Neural cell (in vitro differentiated cells): ENCODE data around the gene ZDHHC12. TPM values are rescaled to one million over a fixed set of nuclear protein-coding genes. Genes with fewer than 3 reads are reported as not detected.

Experiments used
- H2AFZ ChIP-seq: fragments of 200-600, 300-800 bp; sonication (generic), shearing (Covaris generic); 2 replicates; pipeline ENCODE4 v1.6.0; 2014; ENCODE audit warnings: low read depth, mild to moderate bottlenecking, antibody characterized with exemption, low read length, moderate library complexity
- H3F3A ChIP-seq: fragments of 200-600 bp; shearing (Covaris generic); 2 replicates; pipeline ENCODE4 v1.6.1; 2016; ENCODE audit warnings: mild to moderate bottlenecking, moderate library complexity, mixed read lengths, antibody characterized with exemption, low read length; ENCODE audit not compliant: insufficient read depth, poor library complexity, severe bottlenecking
- H3K27ac ChIP-seq: fragments of 200-600, 300-800 bp; sonication (generic), shearing (Covaris generic); 2 replicates; pipeline ENCODE4 v1.5.1; 2014; ENCODE audit warnings: mild to moderate bottlenecking, low read length, moderate library complexity
- H3K27me3 ChIP-seq: fragments of 300-800, 200-600 bp; sonication (generic), shearing (Covaris generic); 2 replicates; pipeline ENCODE4 v1.6.0; 2014; ENCODE audit warnings: mild to moderate bottlenecking, low read depth, low read length, moderate library complexity; ENCODE audit not compliant: insufficient read depth
- H3K36me3 ChIP-seq: fragments of 300-800, 200-600 bp; sonication (generic), shearing (Covaris generic); 2 replicates; pipeline ENCODE4 v1.5.1; 2014; ENCODE audit warnings: mild to moderate bottlenecking, antibody characterized with exemption, low read length, moderate library complexity; ENCODE audit not compliant: insufficient read depth
- H3K4me2 ChIP-seq: fragments of 300-800, 200-600 bp; sonication (generic), shearing (Covaris generic); 2 replicates; pipeline ENCODE4 v1.6.0; 2014; ENCODE audit warnings: mild to moderate bottlenecking, low read length
- H3K4me3 ChIP-seq: fragments of 300-800, 200-600 bp; sonication (generic), shearing (Covaris generic); 2 replicates; pipeline ENCODE4 v1.5.1; 2014; ENCODE audit warnings: mild to moderate bottlenecking, low read length, moderate library complexity
- H3K79me2 ChIP-seq: fragments of 200-600 bp; shearing (Covaris generic); replicated peaks from 2 replicates; pipeline ENCODE4 v1.6.0; 2014; ENCODE audit warnings: mild to moderate bottlenecking, low read length, moderate library complexity; ENCODE audit not compliant: insufficient read depth
- H3K9ac ChIP-seq: fragments of 300-800, 200-600 bp; sonication (generic), shearing (Covaris generic); 2 replicates; pipeline ENCODE4 v1.6.1; 2016; ENCODE audit warnings: mild to moderate bottlenecking, low read length, mixed read lengths
- H3K9me2 ChIP-seq: fragments of 200-600 bp; shearing (Covaris generic); 2 replicates; pipeline ENCODE4 v1.6.1; 2016; ENCODE audit warnings: mild to moderate bottlenecking, low read length, mixed read lengths; ENCODE audit not compliant: insufficient read depth
- H3K9me3 ChIP-seq: fragments of 200-600, 300-800 bp; sonication (generic), shearing (Covaris generic); 2 replicates; pipeline ENCODE4 v1.6.1; 2016; ENCODE audit warnings: mild to moderate bottlenecking, mixed run types, low read length, moderate library complexity, mixed read lengths
- H4K20me1 ChIP-seq: fragments of 200-600 bp; shearing (Covaris generic); 2 replicates; pipeline ENCODE4 v1.6.1; 2016; ENCODE audit warnings: mild to moderate bottlenecking, mixed run types; ENCODE audit not compliant: insufficient read depth
- EP300 ChIP-seq: fragments of 450-650 bp; conservative IDR thresholded peaks from 2 replicates; pipeline ENCODE4 v1.6.1; 2014; ENCODE audit warnings: antibody characterized with exemption, mild to moderate bottlenecking, moderate library complexity; ENCODE audit not compliant: poor library complexity, severe bottlenecking
- EZH2 ChIP-seq: fragments of 200-600, 300-800 bp; shearing (Covaris generic), sonication (generic); IDR thresholded peaks from 2 replicates; pipeline ENCODE4 v1.6.1; 2014; ENCODE audit warnings: antibody characterized with exemption, low read length, borderline replicate concordance, mild to moderate bottlenecking; ENCODE audit not compliant: insufficient read depth, poor library complexity, severe bottlenecking
- MXI1 ChIP-seq: fragments of 450-650 bp; conservative IDR thresholded peaks from 2 replicates; pipeline ENCODE4 v1.6.1; 2014; ENCODE audit warnings: antibody characterized with exemption, mild to moderate bottlenecking; ENCODE audit not compliant: poor library complexity, severe bottlenecking
- POLR2AphosphoS5 ChIP-seq: IDR thresholded peaks from 2 replicates; pipeline ENCODE4 v1.6.1; 2012
- RAD21 ChIP-seq: fragments of 450-650 bp; conservative IDR thresholded peaks from 2 replicates; pipeline ENCODE4 v1.6.1; 2014; ENCODE audit warnings: antibody characterized with exemption, mild to moderate bottlenecking, moderate library complexity
- REST ChIP-seq: IDR thresholded peaks from 2 replicates; pipeline ENCODE4 v1.6.1; 2012; ENCODE audit warnings: borderline replicate concordance
- SMC3 ChIP-seq: fragments of 450-650 bp; conservative IDR thresholded peaks from 2 replicates; pipeline ENCODE4 v1.6.1; 2014; ENCODE audit warnings: antibody characterized with exemption, mild to moderate bottlenecking, moderate library complexity; ENCODE audit not compliant: poor library complexity
- TAF1 ChIP-seq: IDR thresholded peaks from 2 replicates; pipeline ENCODE4 v1.6.1; 2012; ENCODE audit warnings: low read depth
- polyA plus RNA-seq: library from polyadenylated mRNA; depleted of rRNA; stranded (reverse); fragments of >200 nt; gene quantifications from 2 replicates; pipeline ENCODE4 v1.2.3, GENCODE V29; 2014
- TF ChIP-seq, protein P1 (sequence below): fragments of 450-650 bp; IDR thresholded peaks from 2 replicates; pipeline ENCODE4 v1.5.1; 2014; ENCODE audit warnings: antibody characterized with exemption, mild to moderate bottlenecking, moderate library complexity; ENCODE audit not compliant: poor library complexity, severe bottlenecking

ZDHHC12 gene
- polyA plus RNA-seq, 1 donor from 2014 or later = 0.09 TPM

- Histone ChIP-seq H3K4me2 (no peak overlapping the region), H4K20me1 (no peaks in the 10 kb centered on the region), H3K36me3 (no peaks in the 10 kb centered on the region), H3F3A (no peaks in the 10 kb centered on the region), H3K4me3 (no peak overlapping the region), H3K9me2 (no peaks in the 10 kb centered on the region), H3K9ac (no peak overlapping the region), H2AFZ (no peak overlapping the region), H3K27ac (no peak overlapping the region), H3K79me2 (no peaks in the 10 kb centered on the region), H3K27me3 (no peaks in the 10 kb centered on the region), H3K9me3 (no peaks in the 10 kb centered on the region)
- TF ChIP-seq RAD21 (no peak), EP300 (no peak), TAF1 (no peak), REST (no peak)
Observed at GRCh38 chr9:128731093-128731492, 7.2 kb upstream of the ZDHHC12 start.

- no peaks in the 10 kb centered on the region for H4K20me1 ChIP-seq
- H3K4me3 ChIP-seq = no peak overlapping the region
- TF ChIP-seq POLR2AphosphoS5 (no peak), TAF1 (no peak), RAD21 (no peak), EP300 (no peak), SMC3 (no peak), MXI1 (no peak), REST (no peak), EZH2 (no peak)
- TF ChIP-seq, protein P1, sequence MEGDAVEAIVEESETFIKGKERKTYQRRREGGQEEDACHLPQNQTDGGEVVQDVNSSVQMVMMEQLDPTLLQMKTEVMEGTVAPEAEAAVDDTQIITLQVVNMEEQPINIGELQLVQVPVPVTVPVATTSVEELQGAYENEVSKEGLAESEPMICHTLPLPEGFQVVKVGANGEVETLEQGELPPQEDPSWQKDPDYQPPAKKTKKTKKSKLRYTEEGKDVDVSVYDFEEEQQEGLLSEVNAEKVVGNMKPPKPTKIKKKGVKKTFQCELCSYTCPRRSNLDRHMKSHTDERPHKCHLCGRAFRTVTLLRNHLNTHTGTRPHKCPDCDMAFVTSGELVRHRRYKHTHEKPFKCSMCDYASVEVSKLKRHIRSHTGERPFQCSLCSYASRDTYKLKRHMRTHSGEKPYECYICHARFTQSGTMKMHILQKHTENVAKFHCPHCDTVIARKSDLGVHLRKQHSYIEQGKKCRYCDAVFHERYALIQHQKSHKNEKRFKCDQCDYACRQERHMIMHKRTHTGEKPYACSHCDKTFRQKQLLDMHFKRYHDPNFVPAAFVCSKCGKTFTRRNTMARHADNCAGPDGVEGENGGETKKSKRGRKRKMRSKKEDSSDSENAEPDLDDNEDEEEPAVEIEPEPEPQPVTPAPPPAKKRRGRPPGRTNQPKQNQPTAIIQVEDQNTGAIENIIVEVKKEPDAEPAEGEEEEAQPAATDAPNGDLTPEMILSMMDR = no peak
- H2AFZ ChIP-seq = no peak overlapping the region
- no peak overlapping the region for H3K27ac ChIP-seq
- no peaks in the 10 kb centered on the region for H3K36me3 ChIP-seq
- no peaks in the 10 kb centered on the region for H3K9me3 ChIP-seq
- no peaks in the 10 kb centered on the region for H3K79me2 ChIP-seq
- no peak overlapping the region for H3K4me2 ChIP-seq
- no peaks in the 10 kb centered on the region for H3K9me2 ChIP-seq
- H3K27me3 ChIP-seq = no peaks in the 10 kb centered on the region
- no peaks in the 10 kb centered on the region for H3F3A ChIP-seq
- H3K9ac ChIP-seq = no peak overlapping the region
Observed at GRCh38 chr9:128729766-128730517, 6.0 kb upstream of the ZDHHC12 start.
